SK-N-MC (cell line): ENCODE data around the gene NHP2.
A peak's percentile ranks its signal among the peaks of the same experiment; 100 is the strongest.
"Not testable (repeated sequence)": the region's sequence is repeated elsewhere in the genome, so short reads cannot be mapped to it uniquely, and the experiment has no call there.

Experiments used
- DNase-seq: peaks from one replicate; pipeline ENCODE4 v3.0.0-alpha.2; 2011; ENCODE audit warnings: low read depth, low spot score
- H3K27ac ChIP-seq: fragments of 200-600 bp; sonication (generic); 2 replicates; pipeline ENCODE4 v1.5.1; 2016; ENCODE audit warnings: mixed run types
- H3K36me3 ChIP-seq: fragments of 200-600 bp; sonication (generic); 2 replicates; pipeline ENCODE4 v1.6.1; 2017; ENCODE audit warnings: antibody characterized with exemption, low read length, mixed read lengths; ENCODE audit not compliant: insufficient read depth
- H3K4me3 ChIP-seq: fragments of 200-600 bp; sonication (generic); 2 replicates; pipeline ENCODE4 v1.5.1; 2016
- H3K9ac ChIP-seq: fragments of 200-600 bp; sonication (generic); 2 replicates; pipeline ENCODE4 v1.8.0; 2017; ENCODE audit warnings: mixed run types, mixed read lengths; ENCODE audit not compliant: insufficient read length
- H3K9me3 ChIP-seq: fragments of 200-600 bp; sonication (generic); 2 replicates; pipeline ENCODE4 v1.6.1; 2017; ENCODE audit warnings: low read depth, mild to moderate bottlenecking, antibody characterized with exemption, low read length, moderate library complexity, mixed read lengths
- EZH2 ChIP-seq: fragments of 200-600 bp; sonication (generic); IDR thresholded peaks from one replicate; pipeline ENCODE4 v1.6.1; 2017; ENCODE audit warnings: antibody characterized with exemption
- FOXP2 ChIP-seq: optimal IDR thresholded peaks from 2 replicates; pipeline ENCODE3; 2011; ENCODE audit warnings: mild to moderate bottlenecking, moderate library complexity; ENCODE audit not compliant: insufficient read depth; ENCODE audit errors: extremely low read length, control extremely low read depth
- POLR2AphosphoS5 ChIP-seq: IDR thresholded peaks from 2 replicates; pipeline ENCODE4 v1.6.1; 2012; ENCODE audit warnings: mild to moderate bottlenecking, low read depth, low read length, borderline replicate concordance

Gene NHP2

DNA sequence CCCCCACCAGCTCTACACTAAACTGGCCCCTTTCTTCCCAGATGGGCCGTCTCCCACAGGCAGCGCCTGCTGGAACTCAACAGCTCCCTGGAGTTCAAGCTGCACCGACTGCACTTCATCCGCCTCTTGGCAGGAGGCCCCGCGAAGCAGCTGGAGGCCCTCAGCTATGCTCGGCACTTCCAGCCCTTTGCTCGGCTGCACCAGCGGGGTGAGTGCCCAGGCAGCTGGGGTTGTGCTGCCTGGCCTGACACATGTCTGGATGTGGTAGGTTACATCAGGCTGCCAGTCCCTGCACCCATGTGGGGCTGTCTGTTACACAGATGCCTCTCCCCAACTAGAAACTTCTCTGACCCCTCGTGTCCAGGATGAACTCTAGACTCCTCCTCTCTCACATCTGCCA lies 9.8 kb downstream of the NHP2 start:
- no peak for DNase-seq
- Histone ChIP-seq H3K9me3 (no peaks in the 10 kb centered on the region), H3K27ac (no peak overlapping the region), H3K4me3 (no peak overlapping the region), H3K36me3 (peaks cover 61% of the 10 kb centered on the region), H3K9ac (no peak overlapping the region)
- TF ChIP-seq POLR2AphosphoS5: no peak
- TF ChIP-seq EZH2: no peak
- no peak for TF ChIP-seq FOXP2

DNA sequence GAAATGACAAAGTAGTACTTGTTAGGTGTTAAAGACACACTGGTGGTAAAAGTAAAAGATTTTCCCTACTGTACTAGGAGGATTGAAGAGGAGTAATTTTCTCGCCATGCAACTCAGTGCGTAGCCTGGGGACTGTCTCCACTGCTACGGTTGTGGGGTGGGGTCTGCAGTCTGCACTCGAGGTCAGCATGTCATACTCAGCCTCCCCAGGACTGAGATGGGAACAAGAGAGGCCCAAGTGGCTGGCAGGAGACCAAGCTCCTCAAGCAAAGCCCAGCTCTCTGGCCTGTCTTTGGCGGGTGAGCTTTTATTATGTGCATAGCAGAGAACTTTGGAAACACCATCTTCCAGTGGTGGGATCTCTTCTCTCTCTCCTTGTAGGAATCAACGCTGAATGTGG lies 10.4 kb downstream of the NHP2 start:
- H3K4me3 ChIP-seq: no peak overlapping the region
- H3K36me3 ChIP-seq: peaks cover 56% of the 10 kb centered on the region
- no peak overlapping the region for H3K27ac ChIP-seq

DNA sequence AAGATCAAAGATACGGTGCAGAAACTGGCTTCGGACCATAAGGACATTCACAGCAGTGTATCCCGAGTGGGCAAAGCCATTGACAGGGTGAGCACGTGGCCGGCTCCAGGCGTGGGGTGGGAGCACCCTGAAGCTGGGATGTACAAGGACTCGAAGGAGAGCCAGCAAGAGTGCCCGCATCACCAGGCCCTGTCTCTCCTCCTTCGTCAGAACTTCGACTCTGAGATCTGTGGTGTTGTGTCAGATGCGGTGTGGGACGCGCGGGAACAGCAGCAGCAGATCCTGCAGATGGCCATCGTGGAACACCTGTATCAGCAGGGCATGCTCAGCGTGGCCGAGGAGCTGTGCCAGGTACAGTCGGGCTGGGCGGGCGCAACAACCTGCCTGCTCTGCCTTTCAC lies 11.0 kb downstream of the NHP2 start:
- DNase-seq: no peak
- H3K9me3 ChIP-seq: no peaks in the 10 kb centered on the region
- TF ChIP-seq POLR2AphosphoS5 (no peak), FOXP2 (no peak), EZH2 (no peak)
- H3K9ac ChIP-seq: no peak overlapping the region
- H3K36me3 ChIP-seq: peaks cover 56% of the 10 kb centered on the region
- no peak overlapping the region for H3K27ac ChIP-seq
- H3K4me3 ChIP-seq: no peak overlapping the region

More for the DNA sequence above, 10.4 kb downstream of the NHP2 start:
- TF ChIP-seq EZH2 (no peak), FOXP2 (no peak), POLR2AphosphoS5 (no peak)
- no peak for DNase-seq
- no peak overlapping the region for H3K9ac ChIP-seq
- no peaks in the 10 kb centered on the region for H3K9me3 ChIP-seq

DNA sequence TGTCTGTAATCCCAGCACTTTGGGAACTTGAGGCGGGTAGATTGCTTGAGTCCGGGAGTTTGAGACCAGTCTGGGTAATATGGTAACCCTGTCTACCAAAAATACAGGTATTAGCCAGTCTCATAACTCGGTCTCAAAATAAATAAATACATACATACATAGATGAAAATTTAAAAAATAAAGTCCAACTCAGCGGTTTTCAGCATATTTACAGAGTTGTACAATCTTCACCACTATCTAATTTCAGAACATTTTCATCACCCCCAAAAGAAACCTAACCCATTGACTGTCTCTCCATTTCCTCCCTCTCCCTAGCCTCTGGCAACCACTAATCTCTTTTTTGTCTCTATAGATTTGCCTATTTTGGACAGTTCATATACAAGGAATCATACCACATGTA lies 12.1 kb downstream of the NHP2 start:
- Histone ChIP-seq H3K36me3 (peaks cover 47% of the 10 kb centered on the region), H3K27ac (no peak overlapping the region), H3K9ac (no peak overlapping the region), H3K9me3 (no peaks in the 10 kb centered on the region), H3K4me3 (no peak overlapping the region)
- no peak for DNase-seq
- no peak for TF ChIP-seq FOXP2
- no peak for TF ChIP-seq EZH2
- TF ChIP-seq POLR2AphosphoS5: no peak

DNA sequence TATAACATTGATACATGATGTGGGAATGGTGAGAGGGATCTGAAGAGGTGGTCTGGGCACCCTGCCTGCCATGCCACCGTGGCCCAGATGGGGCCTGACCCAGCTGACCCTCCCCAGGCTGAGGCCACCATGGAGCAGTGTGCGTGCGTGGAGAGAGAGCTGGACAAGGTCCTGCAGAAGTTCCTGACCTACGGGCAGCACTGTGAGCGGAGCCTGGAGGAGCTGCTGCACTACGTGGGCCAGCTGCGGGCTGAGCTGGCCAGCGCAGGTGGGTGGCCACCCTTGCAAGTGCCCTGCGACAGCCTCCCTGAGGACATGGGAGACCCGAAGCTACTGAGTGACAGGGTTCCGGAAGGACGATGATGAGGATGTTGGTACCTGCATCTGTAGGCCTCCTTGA lies 15.7 kb downstream of the NHP2 start:
- TF ChIP-seq FOXP2 (no peak), POLR2AphosphoS5 (no peak), EZH2 (no peak)
- Histone ChIP-seq H3K36me3 (peaks cover 41% of the 10 kb centered on the region), H3K4me3 (no peak overlapping the region), H3K9me3 (no peaks in the 10 kb centered on the region), H3K27ac (no peak overlapping the region), H3K9ac (no peak overlapping the region)
- no peak for DNase-seq

DNA sequence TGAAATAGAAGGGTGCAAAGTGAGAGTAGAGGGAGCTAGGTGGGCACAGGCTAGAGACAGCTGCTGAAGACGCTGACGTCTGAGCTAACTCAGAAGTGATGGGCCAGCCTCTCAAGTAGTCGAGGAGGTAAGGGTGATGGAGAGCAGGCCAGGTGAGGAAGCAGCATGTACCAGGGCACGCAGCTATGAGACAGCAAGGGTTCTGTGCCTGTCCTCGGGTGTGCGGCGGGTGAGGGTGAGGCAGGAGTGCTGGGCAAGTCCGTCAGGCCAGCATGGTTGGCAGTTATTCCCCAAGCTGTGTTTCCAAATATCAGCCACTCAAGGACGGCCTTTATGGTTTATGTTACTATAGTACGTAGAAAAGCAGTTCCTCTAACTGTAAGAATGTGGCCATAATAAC lies 16.7 kb downstream of the NHP2 start:
- no peak for DNase-seq
- Histone ChIP-seq H3K27ac (no peak overlapping the region), H3K9me3 (no peaks in the 10 kb centered on the region), H3K9ac (no peak overlapping the region), H3K36me3 (peaks cover 31% of the 10 kb centered on the region; the same call in 1 of the 2 replicates), H3K4me3 (no peak overlapping the region)
- TF ChIP-seq FOXP2 (no peak), POLR2AphosphoS5 (no peak), EZH2 (no peak)

DNA sequence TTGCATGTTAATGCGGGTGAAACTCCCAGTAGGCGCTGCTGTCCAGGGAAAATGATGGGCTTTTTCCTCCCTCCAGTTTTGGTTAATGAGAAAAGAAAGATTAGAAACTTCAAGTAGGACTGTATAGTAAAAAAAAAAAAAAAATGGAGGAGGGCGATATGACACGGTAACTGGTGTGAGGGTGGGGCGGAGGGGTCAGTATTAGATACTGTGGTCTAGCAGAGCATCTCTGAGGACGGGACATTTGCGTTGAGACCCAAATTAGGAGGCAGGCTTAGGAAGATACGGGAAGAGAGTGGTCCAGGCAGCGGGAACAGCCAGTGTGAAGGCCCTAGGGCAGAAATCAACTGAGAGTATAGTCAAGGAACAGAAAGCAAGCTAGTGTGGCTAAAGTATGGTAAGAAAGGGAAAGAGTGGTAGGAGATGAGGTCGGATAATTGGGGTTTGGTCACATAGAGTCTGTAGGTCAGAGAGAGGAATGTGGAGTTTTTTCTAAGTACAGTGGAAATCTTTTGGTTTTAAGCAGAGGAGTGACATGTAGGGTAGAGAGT lies 22.2 kb downstream of the NHP2 start:
- TF ChIP-seq FOXP2: no peak
- TF ChIP-seq POLR2AphosphoS5: no peak
- no peak for TF ChIP-seq EZH2
- Histone ChIP-seq H3K36me3 (peaks cover 17% of the 10 kb centered on the region; the same call in 1 of the 2 replicates), H3K9ac (peak overlapping the region; percentile 95), H3K4me3 (peak overlapping the region; percentile 90), H3K9me3 (no peaks in the 10 kb centered on the region), H3K27ac (peak overlapping the region; percentile 61; the same call in 1 of the 2 replicates)
- no peak for DNase-seq

DNA sequence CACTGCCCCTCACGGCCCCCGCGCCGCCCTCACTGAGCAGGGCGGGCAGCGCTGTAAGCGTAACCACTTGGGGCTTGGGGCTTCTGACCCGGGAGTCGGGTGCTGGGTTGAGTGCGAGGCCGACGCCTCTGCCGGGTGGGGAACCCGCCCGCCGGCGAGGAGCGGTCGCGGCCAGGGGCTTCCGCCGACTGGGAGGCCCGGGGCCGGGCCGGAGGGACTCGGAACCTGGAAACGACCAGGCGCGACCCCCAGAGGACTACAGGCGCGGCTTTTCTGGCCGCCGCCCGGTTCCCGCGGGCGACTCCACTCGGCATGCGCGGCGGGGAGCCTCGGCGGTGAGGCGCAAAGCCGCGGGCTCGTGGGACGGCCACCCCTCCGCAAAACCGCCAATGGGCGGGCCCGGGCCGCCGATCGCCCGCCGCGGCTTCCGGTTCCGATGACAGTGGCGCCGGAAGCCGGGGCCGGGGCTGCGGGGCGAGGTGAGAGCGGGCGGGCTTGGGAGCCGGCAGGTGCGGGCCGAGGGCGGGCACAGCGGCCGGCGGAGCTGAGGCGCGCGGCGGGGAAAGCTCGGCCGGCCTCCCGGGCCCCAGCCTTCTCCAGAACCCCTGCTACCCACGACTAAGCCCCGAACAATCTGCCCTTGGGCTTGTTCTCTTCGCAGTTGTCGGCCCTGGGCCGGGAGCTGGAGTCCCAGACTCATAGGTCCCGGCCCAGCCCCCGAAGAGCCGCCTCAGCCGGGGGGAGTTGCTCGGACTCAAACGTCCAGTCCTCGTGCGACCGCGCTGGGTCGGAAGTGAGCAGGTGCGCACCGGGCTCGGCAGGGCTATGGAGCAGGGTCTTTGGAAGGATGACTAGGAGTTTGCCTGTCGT lies 22.9 kb downstream of the NHP2 start, which contains the start of gene RMND5B:
Gene RMND5B, plus strand, starts transcription at position 439 of the 870 bp plus-strand sequence. CDS start 7,106 bp downstream, outside the sequence.
- Histone ChIP-seq H3K9me3 (no peaks in the 10 kb centered on the region), H3K36me3 (peaks cover 10% of the 10 kb centered on the region; the same call in 1 of the 2 replicates), H3K27ac (peak within 1 kb of the TSS; percentile 83), H3K4me3 (peak within 1 kb of the TSS; percentile 90), H3K9ac (peak within 1 kb of the TSS; percentile 95)
- DNase-seq: no peak
- TF ChIP-seq FOXP2 (no peak), POLR2AphosphoS5 (peak; percentile 66)

DNA sequence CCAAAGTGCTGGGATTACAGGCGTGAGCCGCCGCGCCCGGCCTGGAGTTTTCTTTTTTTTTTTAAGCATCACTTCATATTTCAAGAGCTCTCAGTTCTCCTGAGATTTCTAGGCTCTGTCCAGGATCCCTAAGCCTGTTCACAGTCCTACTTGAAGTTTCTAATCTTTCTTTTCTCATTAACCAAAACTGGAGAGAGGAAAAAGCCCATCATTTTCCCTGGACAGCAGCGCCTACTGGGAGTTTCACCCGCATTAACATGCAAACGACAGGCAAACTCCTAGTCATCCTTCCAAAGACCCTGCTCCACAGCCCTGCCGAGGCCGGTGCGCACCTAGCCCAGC lies 23.5 kb downstream of the NHP2 start:
- H3K4me3 ChIP-seq: peak overlapping the region; percentile 90
- peak overlapping the region; percentile 95 for H3K9ac ChIP-seq
- not testable (repeated sequence) for H3K36me3 ChIP-seq, H3K9me3 ChIP-seq, DNase-seq
- H3K27ac ChIP-seq: peak overlapping the region; percentile 83
